CD8-positive, alpha-beta memory T cell (primary cell): ENCODE data around the gene TMEM80. TPM values are rescaled to one million over a fixed set of nuclear protein-coding genes. Genes with fewer than 3 reads are reported as not detected.
"Not testable (repeated sequence)": the region's sequence is repeated elsewhere in the genome, so short reads cannot be mapped to it uniquely, and the experiment has no call there.

Source experiments
- CTCF ChIA-PET: fragments of 350-600 bp; sonication (Branson Sonifier 250); formaldehyde crosslinking; loops from one replicate; lab custom pipeline; 2021; ENCODE audit warnings: antibody characterized with exemption; lab: Charles Lee
- POLR2A ChIA-PET: fragments of 350-600 bp; sonication (Branson Sonifier 250); formaldehyde crosslinking; loops from one replicate; lab custom pipeline; 2021; ENCODE audit warnings: antibody characterized with exemption; lab: Charles Lee
- DNase-seq, 5 donors: peaks; one replicate each; pipeline versions ENCODE4 v3.0.0 to v3.0.0-alpha.2; 2020 to 2022; ENCODE audit warnings: mixed read lengths in 1 of 5
- H3K27ac ChIP-seq: one replicate; pipeline ENCODE4 v1.7.0; 2013; ENCODE audit warnings: low read depth, mild to moderate bottlenecking, low read length, moderate library complexity
- H3K27me3 ChIP-seq: 2 replicates; pipeline ENCODE4 v1.7.0; 2013; ENCODE audit warnings: low read length, mild to moderate bottlenecking; ENCODE audit not compliant: insufficient read depth, poor library complexity, severe bottlenecking
- H3K36me3 ChIP-seq: 2 replicates; pipeline ENCODE4 v1.7.0; 2013; ENCODE audit warnings: mild to moderate bottlenecking, low read length, moderate library complexity; ENCODE audit not compliant: insufficient read depth
- H3K4me1 ChIP-seq: 2 replicates; pipeline ENCODE4 v1.7.0; 2013; ENCODE audit warnings: mild to moderate bottlenecking, low read length, moderate library complexity; ENCODE audit not compliant: insufficient read depth
- H3K4me3 ChIP-seq: 2 replicates; pipeline ENCODE4 v1.7.0; 2013; ENCODE audit warnings: mild to moderate bottlenecking, low read length
- H3K9me3 ChIP-seq: 2 replicates; pipeline ENCODE4 v1.7.0; 2013; ENCODE audit warnings: mild to moderate bottlenecking, low read length
- H3K27ac Mint-ChIP-seq, 8 donors: one replicate each; pipeline ENCODE4 v1.8.0; 2020 to 2021; ENCODE audit warnings: mixed read lengths in 8 of 8, mild to moderate bottlenecking in 6 of 8, inconsistent platforms in 3 of 8, moderate library complexity in 3 of 8
- H3K27me3 Mint-ChIP-seq, 2 donors: one replicate each; pipeline ENCODE4 v1.8.0; 2020 to 2021; ENCODE audit warnings: mixed read lengths in 2 of 2, mild to moderate bottlenecking in 1 of 2, moderate library complexity in 1 of 2
- H3K36me3 Mint-ChIP-seq, 3 donors: one replicate each; pipeline ENCODE4 v1.8.0; 2020 to 2021; ENCODE audit warnings: mixed read lengths in 3 of 3, inconsistent platforms in 1 of 3, mild to moderate bottlenecking in 1 of 3
- H3K4me1 Mint-ChIP-seq, 3 donors: one replicate each; pipeline ENCODE4 v1.8.0; 2020 to 2021; ENCODE audit warnings: mixed read lengths in 3 of 3, inconsistent platforms in 1 of 3, mild to moderate bottlenecking in 1 of 3
- H3K4me3 Mint-ChIP-seq, 7 donors: one replicate each; pipeline ENCODE4 v1.8.0; 2020 to 2021; ENCODE audit warnings: mixed read lengths in 7 of 7, mild to moderate bottlenecking in 6 of 7, moderate library complexity in 4 of 7, inconsistent platforms in 2 of 7
- H3K9me3 Mint-ChIP-seq, 5 donors: one replicate each; pipeline ENCODE4 v1.8.0; 2020 to 2022; ENCODE audit warnings: mixed read lengths in 5 of 5, mild to moderate bottlenecking in 3 of 5, moderate library complexity in 2 of 5, inconsistent platforms in 1 of 5
- polyA plus RNA-seq: library from polyadenylated mRNA; unstranded; fragments of 300-500 nt; fragmentation: Illumina TruSeq; gene quantifications from one replicate; pipeline ENCODE4 v1.2.3, GENCODE V29; 2021
- total RNA-seq, 2 experiments: library from RNA; stranded (reverse); gene quantifications; one replicate each; pipeline ENCODE4 v1.2.3, GENCODE V29; 2021

Gene TMEM80
- total and polyA plus RNA-seq, 3 experiments from 2014 or later: 10.3 to 27.8 (median 13.4) TPM

DNA sequence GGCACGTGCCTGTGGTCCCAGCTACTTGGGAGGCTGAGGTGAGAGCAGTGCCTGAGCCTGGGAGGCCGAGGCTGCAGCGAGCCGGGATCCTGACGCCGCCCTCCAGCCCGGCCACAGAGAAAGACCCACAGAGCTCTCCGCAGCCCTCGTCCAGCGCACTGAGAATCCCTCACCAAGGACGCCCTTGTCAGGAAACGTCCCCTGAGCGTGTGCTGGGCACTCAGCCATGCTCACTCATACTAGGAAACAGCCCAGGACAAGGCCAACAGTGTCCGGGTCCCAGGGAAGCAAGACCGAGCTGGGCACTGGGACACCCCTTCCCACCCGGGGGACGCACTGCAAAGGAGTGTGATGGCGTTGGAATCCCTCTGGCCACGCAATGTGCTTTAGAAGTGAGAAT, 15.1 kb upstream of the TMEM80 start:
- no peak for DNase-seq
- H3K4me3 ChIP-seq: no peak overlapping the region
- ChIA-PET CTCF (no interaction called here), POLR2A (no interaction called here)
- Mint-ChIP-seq H3K9me3 (no peaks in the 10 kb centered on the region), H3K27ac (peak overlapping the region in 1 of 8 donors; percentile 60), H3K36me3 (peaks cover 14 to 76% (median 22%) of the 10 kb centered on the region in 3 donors), H3K4me3 (no peak overlapping the region), H3K27me3 (no peaks in the 10 kb centered on the region), H3K4me1 (peaks cover 0 to 13% (median 0%) of the 10 kb centered on the region in 3 donors)
- no peaks in the 10 kb centered on the region for H3K27me3 ChIP-seq
- H3K9me3 ChIP-seq: no peaks in the 10 kb centered on the region
- no peaks in the 10 kb centered on the region for H3K4me1 ChIP-seq
- H3K36me3 ChIP-seq: peaks cover 29% of the 10 kb centered on the region
- no peak overlapping the region for H3K27ac ChIP-seq

DNA sequence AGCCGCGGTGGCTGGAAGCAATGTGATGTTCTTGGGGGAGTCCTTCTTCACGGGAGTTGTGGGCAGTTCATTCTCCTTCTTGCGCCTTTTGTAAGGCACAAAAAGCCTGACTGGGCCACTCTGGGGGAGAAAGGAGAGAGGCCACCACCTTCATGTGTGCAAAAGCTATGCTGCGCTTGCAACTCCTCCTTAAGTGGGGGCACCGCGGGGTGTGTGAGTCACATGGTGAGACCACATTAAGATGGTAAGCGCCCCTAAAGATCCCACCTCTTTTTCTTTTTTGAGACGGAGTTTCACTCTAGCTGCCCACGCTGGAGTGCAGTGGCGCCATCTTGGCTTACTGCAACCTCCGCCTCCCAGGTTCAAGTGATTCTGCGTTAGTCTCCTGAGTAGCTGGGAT, 14.6 kb upstream of the TMEM80 start:
- Histone ChIP-seq H3K9me3 (no peaks in the 10 kb centered on the region), H3K27me3 (no peaks in the 10 kb centered on the region), H3K4me1 (no peaks in the 10 kb centered on the region), H3K27ac (no peak overlapping the region), H3K4me3 (no peak overlapping the region), H3K36me3 (peaks cover 29% of the 10 kb centered on the region)
- ChIA-PET POLR2A (no interaction called here), CTCF (no interaction called here)
- DNase-seq: peak in 1 of 5 donors; percentile 35
- Mint-ChIP-seq H3K4me3 (no peak overlapping the region), H3K4me1 (peaks cover 0 to 13% (median 0%) of the 10 kb centered on the region in 3 donors), H3K27me3 (no peaks in the 10 kb centered on the region), H3K27ac (peak overlapping the region in 1 of 8 donors; percentile 72), H3K9me3 (no peaks in the 10 kb centered on the region), H3K36me3 (peaks cover 14 to 76% (median 22%) of the 10 kb centered on the region in 3 donors)

DNA sequence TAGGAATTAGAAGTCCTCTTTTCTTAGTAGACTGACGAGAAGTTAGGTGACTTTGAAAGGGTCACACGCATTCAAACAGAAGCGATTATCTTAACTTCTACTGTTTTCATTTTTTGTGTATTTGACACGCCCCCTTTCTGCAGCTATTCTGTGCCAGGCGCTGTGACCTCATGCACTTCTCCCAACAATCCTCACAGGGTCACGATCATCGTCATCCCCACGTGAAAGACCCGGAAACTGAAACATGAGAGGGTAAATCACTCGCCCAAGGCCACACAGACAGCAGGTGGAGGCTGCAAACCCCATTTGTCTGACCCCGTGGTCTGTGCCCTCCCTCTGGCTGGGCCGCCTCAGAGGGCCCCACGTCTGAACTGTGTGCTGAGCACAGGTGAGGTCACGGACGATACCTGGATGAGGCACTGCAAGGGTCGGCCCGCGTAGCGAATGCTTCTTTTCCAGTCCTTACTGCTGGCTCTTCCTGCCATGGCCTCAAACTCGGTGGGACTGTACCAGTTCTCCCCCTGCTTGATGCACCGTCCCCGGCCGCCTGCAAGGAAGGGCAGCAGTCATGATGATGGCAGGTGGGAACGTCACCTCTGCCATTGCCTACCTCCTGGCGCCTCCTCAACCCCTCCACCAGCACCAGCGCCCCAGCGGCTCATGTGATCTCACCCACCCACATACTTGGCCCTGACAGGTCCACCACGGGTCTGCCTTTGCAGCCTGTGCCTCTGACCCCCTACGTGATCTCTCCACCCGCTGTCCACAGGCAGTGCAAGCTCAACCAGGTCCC, 9.0 kb upstream of the TMEM80 start:
- H3K36me3 ChIP-seq: peaks cover 35% of the 10 kb centered on the region
- H3K27me3 ChIP-seq: no peaks in the 10 kb centered on the region
- no peak overlapping the region for H3K4me3 ChIP-seq
- no peak for DNase-seq
- H3K27ac Mint-ChIP-seq: no peak overlapping the region
- no peaks in the 10 kb centered on the region for H3K9me3 Mint-ChIP-seq
- peaks cover 13% of the 10 kb centered on the region for H3K4me1 ChIP-seq
- ChIA-PET POLR2A (no interaction called here), CTCF (interaction anchor here (1.3 kb wide), 1 partner anchor 37 kb away, joined by 3 read pairs; no protein-coding TSS in a partner anchor)
- H3K9me3 ChIP-seq: no peaks in the 10 kb centered on the region
- H3K27ac ChIP-seq: no peak overlapping the region
- H3K36me3 Mint-ChIP-seq: peaks cover 17 to 75% (median 21%) of the 10 kb centered on the region in 3 donors
- H3K4me1 Mint-ChIP-seq: peaks cover 5 to 9% (median 9%) of the 10 kb centered on the region in 3 donors
- no peak overlapping the region for H3K4me3 Mint-ChIP-seq
- no peaks in the 10 kb centered on the region for H3K27me3 Mint-ChIP-seq

DNA sequence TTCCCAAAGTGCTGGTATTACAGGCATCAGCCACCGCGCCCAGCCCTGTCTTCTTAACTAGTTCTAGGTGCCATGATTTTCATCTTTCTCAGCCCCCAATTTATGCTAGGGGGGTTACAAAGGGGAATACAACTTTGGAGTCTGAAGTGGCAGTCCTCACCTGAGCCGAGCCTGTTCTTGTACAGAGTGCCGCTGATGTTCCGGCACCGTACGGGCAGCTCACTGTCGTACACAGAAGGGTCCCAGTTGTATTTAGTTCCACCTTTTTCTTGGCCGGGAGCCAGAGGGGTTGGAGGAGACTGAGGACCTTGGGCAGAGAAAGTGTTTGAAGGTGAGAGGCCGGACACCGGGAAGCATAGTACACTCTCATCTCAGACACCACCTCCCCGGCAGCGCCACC, 7.9 kb upstream of the TMEM80 start:
- H3K4me1 ChIP-seq: peaks cover 24% of the 10 kb centered on the region
- H3K27me3 Mint-ChIP-seq: no peaks in the 10 kb centered on the region
- H3K4me1 Mint-ChIP-seq: peaks cover 11 to 18% (median 11%) of the 10 kb centered on the region in 3 donors
- H3K27me3 ChIP-seq: no peaks in the 10 kb centered on the region
- no peak overlapping the region for H3K27ac Mint-ChIP-seq
- no peaks in the 10 kb centered on the region for H3K9me3 Mint-ChIP-seq
- no peak overlapping the region for H3K27ac ChIP-seq
- ChIA-PET POLR2A (no interaction called here), CTCF (interaction anchor here (1.3 kb wide), 1 partner anchor 35 kb away, joined by 3 read pairs; no protein-coding TSS in a partner anchor)
- H3K36me3 ChIP-seq: peaks cover 28% of the 10 kb centered on the region
- H3K4me3 ChIP-seq: no peak overlapping the region
- DNase-seq: no peak
- peaks cover 17 to 70% (median 20%) of the 10 kb centered on the region in 3 donors for H3K36me3 Mint-ChIP-seq
- H3K9me3 ChIP-seq: no peaks in the 10 kb centered on the region
- H3K4me3 Mint-ChIP-seq: no peak overlapping the region

DNA sequence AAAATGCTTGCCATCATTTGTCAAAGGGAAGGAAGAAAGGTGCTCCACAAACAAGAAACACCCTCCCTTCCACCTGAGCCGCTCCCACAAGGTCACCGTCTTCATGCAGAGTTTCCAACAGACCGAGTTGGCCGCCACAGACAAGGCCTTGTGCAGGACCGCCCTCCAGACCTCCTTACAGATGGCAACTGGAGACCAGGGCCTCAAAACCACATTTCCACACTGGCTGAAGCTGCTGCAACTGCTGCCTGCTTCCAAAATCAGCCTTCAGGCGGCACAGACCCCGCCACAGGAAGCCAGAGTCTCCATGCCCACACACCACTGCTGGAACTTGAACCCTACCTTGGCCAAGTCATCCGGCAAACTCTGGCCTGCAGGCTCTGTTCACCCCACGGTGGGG, 6.9 kb upstream of the TMEM80 start:
- DNase-seq: no peak
- H3K27me3 Mint-ChIP-seq: no peaks in the 10 kb centered on the region
- H3K27ac Mint-ChIP-seq: peak overlapping the region in 2 of 8 donors; percentile 57 to 60
- no peak overlapping the region for H3K4me3 Mint-ChIP-seq
- Histone ChIP-seq H3K4me3 (no peak overlapping the region), H3K27ac (no peak overlapping the region), H3K4me1 (peaks cover 33% of the 10 kb centered on the region), H3K36me3 (peaks cover 20% of the 10 kb centered on the region), H3K27me3 (no peaks in the 10 kb centered on the region), H3K9me3 (no peaks in the 10 kb centered on the region)
- no peaks in the 10 kb centered on the region for H3K9me3 Mint-ChIP-seq
- H3K36me3 Mint-ChIP-seq: peaks cover 10 to 63% (median 11%) of the 10 kb centered on the region in 3 donors
- ChIA-PET POLR2A (no interaction called here), CTCF (no interaction called here)
- H3K4me1 Mint-ChIP-seq: peaks cover 18 to 28% (median 19%) of the 10 kb centered on the region in 3 donors

DNA sequence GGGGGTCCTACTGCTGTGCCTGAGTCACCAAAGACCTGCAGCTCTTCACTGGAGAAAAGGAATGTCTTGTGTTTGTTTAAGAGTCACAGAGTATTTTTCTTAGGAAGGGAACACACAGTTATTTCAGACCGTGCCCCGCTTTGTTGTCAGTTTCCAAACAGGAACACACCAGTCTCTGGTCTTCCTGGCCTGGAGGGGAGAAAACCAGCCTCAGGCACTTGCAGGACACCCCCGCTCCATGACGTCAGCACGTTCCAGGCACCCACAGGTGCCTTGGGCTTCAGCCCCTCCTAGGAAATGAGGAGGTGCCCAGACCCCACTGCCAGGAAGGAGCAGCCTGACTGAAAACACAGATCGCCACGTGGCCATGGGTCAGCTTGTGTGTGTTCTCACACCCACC, 6.0 kb upstream of the TMEM80 start:
- H3K27ac Mint-ChIP-seq: no peak overlapping the region
- DNase-seq: no peak
- Histone ChIP-seq H3K27ac (no peak overlapping the region), H3K4me1 (peaks cover 40% of the 10 kb centered on the region), H3K9me3 (no peaks in the 10 kb centered on the region), H3K36me3 (peaks cover 13% of the 10 kb centered on the region), H3K4me3 (no peak overlapping the region), H3K27me3 (no peaks in the 10 kb centered on the region)
- H3K27me3 Mint-ChIP-seq: no peaks in the 10 kb centered on the region
- CTCF ChIA-PET: no interaction called here
- H3K4me1 Mint-ChIP-seq: peaks cover 18 to 30% (median 20%) of the 10 kb centered on the region in 3 donors
- no peaks in the 10 kb centered on the region for H3K9me3 Mint-ChIP-seq
- POLR2A ChIA-PET: no interaction called here
- H3K4me3 Mint-ChIP-seq: no peak overlapping the region
- peaks cover 2 to 54% (median 4%) of the 10 kb centered on the region in 3 donors for H3K36me3 Mint-ChIP-seq

DNA sequence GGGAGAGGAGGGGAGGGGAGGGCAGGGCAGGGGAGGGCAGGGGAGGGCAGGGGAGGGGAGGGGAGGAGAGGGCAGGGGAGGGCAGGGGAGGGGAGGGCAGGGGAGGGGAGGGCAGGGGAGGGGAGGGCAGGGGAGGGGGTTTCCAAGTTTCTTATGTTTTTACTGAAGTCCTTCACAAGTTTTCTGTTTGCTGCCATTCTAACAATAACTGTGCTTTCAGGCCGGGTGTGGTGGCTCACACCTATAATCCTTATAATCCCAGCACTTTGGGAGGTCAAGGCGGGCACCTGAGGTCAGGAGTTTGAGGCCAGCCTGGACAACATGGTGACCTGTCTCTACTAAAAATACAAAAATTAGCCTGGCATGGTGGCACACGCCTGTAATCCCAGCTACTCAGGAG, 5.4 kb upstream of the TMEM80 start:
- H3K27me3 Mint-ChIP-seq, H3K27me3 ChIP-seq, H3K4me3 ChIP-seq, DNase-seq, H3K27ac ChIP-seq, H3K4me3 Mint-ChIP-seq, POLR2A ChIA-PET, H3K9me3 ChIP-seq, H3K9me3 Mint-ChIP-seq: not testable (repeated sequence)
- Mint-ChIP-seq H3K36me3 (peaks cover 0 to 52% (median 3%) of the 10 kb centered on the region in 3 donors), H3K4me1 (peaks cover 18 to 30% (median 20%) of the 10 kb centered on the region in 3 donors), H3K27ac (peak overlapping the region in 1 of 8 donors; percentile 55)
- CTCF ChIA-PET: interaction anchor here (1.0 kb wide), 1 partner anchor 33 kb away, joined by 3 read pairs; no protein-coding TSS in a partner anchor
- H3K36me3 ChIP-seq: peaks cover 11% of the 10 kb centered on the region
- H3K4me1 ChIP-seq: peaks cover 40% of the 10 kb centered on the region
